Measurements from ENCODE around the gene MOB3A.

MOB3A gene

GRCh38 chr19:2055931-2056836 is 39.9 kb downstream of the MOB3A start:
- no peak for DNase-seq

- DNase-seq: no peak
Measured at GRCh38 chr19:2054763-2055162, 41.4 kb downstream of the MOB3A start.

GRCh38 chr19:2053601-2054389 is 42.3 kb downstream of the MOB3A start:
- DNase-seq: no peak

- peak; percentile 72 for DNase-seq
Measured at GRCh38 chr19:2051773-2052704, 44.1 kb downstream of the MOB3A start.

- peak; percentile 100 for DNase-seq
Measured at GRCh38 chr19:2050991-2051772, 44.9 kb downstream of the MOB3A start, which contains the start of gene MKNK2. Gene MKNK2, minus strand, starts transcription at chr19:2051244. Its CDS starts 393 bp downstream, at chr19:2050851.

- peak; percentile 68 for DNase-seq
Measured at GRCh38 chr19:2050349-2050990, 45.7 kb downstream of the MOB3A start.

GRCh38 chr19:2049741-2050348 is 46.3 kb downstream of the MOB3A start:
- peak; percentile 73 for DNase-seq

- DNase-seq: no peak
Measured at GRCh38 chr19:2048959-2049740, 47.0 kb downstream of the MOB3A start.

GRCh38 chr19:2048104-2048958 is 47.8 kb downstream of the MOB3A start:
- no peak for DNase-seq

DNA sequence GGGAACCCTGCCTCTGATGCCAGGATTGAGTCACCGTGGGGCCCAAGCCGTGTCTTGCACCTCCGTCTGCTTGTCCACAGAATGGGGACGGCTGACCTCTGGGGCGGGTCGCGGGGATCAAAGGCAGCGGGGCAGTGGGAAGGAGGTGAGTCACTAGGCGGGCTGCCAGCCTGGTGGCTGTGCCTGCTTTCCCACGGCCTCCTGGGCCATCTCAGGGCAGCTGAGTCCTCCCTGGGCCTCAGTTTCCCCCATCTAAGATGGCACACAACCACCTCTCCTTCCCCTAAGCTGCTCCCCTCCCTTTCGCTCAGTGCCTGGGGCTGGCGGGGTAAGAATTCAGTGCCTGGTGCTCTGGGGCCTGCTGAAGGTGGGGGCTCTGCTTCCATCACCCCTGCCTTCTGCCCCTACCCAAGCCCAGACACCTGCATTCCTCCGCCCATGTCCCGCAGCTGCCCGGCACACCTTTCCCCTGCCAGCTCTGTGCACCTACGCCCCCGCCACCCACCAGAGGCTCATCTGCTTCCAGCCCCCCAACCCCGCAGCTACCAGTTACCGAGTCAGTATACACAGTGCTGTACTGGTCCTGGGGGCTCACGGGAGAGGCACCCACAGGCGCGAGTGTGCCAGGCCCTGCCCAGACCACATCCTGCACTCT is 48.5 kb downstream of the MOB3A start:
- DNase-seq: no peak

DNA sequence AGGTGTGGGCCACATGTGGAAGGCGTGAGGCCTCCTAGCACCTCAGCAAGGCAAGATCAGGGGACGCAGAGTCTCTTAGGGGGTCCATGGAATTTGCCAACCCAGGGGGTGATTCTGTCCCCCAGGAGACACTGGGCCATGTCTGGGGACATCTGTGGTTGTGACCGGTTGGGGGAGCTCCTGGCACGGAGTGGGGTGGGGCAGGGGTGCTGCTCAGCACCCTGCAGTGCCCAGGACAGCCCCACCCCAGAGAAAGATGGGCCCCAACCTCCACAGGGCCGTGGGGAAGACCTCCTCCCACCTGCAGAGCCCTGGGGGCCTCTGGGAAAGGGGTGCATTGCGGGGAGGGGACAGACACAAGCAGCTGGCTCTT is 49.1 kb downstream of the MOB3A start:
- no peak for DNase-seq

- DNase-seq: no peak
Measured at GRCh38 chr19:2046046-2046907, 49.8 kb downstream of the MOB3A start.

DNA sequence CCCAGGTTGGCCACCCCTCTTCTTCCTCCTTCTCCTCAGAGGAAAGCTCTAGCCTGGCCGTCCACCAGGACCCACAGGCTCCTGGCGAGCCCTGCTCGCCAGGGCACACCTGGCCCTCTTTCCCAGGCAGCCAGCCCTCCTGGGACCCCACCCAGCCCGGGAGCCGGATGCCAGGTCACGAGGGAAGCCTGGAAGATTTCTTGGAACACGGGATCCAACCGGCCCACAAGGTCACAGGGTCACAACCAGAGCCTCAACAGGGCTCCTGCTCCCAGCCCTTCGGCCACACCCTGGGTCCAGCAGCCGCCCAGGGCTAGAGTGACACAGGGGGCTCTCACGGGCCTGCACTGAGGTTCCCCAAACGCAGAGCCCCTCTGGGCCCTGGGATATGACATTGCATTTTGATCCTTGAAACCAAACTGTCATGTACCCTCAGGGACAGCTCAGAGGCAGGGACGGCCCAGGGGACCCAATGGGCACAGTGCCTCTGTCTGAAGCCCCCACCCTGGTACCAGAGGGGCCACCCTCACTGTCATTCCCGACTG is 50.6 kb downstream of the MOB3A start:
- DNase-seq: no peak

DNA sequence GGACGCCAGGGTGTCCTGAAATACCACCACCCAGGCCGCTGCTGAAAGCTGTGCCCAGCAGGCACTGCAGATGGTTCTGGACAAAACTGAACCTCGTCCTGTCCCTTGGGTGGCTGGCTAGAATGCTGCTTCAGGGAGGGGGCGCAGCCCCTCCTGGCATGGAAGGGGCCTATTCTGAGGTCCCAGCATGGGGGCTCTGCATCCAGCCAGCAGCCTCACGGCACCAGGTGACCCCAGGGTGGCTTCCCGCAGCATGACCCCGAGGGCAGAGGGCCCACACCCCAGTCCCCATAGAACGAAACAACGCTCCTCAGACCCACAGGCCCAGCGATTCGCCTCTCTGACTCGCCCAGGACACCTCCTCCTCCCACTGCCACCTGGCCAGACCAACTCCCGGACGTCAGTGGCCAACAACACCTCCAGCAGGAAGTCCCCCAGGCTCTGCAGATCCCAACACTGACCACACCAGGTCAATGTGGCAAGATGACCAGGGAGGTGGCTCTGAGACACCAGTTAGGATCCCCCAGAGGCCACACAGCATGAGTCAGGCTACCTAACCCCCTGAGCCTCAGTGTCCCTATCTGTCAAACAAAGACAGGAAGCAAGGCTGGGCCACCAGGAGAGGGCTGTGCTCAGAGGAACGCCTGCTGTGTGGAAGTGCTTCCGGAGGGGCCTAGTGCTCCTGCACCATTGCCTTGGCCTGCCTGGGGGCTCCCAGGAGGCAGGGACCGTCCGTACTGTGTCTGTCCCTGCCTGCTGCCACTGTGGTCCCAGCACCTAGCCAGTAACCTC is 51.2 kb downstream of the MOB3A start:
- no peak for DNase-seq

GRCh38 chr19:2043961-2044708 is 52.0 kb downstream of the MOB3A start:
- no peak for DNase-seq

DNA sequence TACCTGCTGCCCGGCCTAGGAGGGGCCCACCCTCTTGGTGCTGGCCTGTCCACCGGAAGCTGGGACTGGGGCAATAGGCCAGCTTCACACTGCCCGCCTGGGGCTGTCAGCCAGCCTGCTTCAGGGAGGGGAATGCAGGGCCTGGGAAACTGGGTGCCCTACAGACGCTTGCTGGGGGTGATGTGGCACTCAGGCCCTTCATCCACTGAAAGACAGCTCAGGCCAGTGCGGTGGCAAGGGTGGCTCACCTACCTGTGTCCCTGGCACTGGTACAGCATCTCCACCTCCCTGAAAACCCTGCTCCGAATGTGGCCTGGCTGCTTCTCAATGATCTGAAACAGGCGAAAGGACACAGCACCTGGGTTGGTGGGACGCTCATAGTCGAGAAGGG is 52.9 kb downstream of the MOB3A start:
- no peak for DNase-seq

Data from activated CD8-positive, alpha-beta memory T cell treated with anti-CD3 and anti-CD28 coated beads, Interleukin-2, amount 50 U/mL, for 48 hours (primary cell).